GM12875 (cell line): ENCODE results near the gene KIAA0232.

Experiments used
- H3K4me3 ChIP-seq: one replicate; pipeline ENCODE4 v1.5.1; 2011; ENCODE audit warnings: low read depth, low read length, control low read depth
- TF ChIP-seq, protein P1 (sequence below): IDR thresholded peaks from 2 replicates; pipeline ENCODE4 v1.5.1; 2011; ENCODE audit warnings: low read depth, mild to moderate bottlenecking, control low read depth, inconsistent platforms, low read length, moderate library complexity, borderline replicate concordance; ENCODE audit not compliant: insufficient read depth

KIAA0232 gene

DNA sequence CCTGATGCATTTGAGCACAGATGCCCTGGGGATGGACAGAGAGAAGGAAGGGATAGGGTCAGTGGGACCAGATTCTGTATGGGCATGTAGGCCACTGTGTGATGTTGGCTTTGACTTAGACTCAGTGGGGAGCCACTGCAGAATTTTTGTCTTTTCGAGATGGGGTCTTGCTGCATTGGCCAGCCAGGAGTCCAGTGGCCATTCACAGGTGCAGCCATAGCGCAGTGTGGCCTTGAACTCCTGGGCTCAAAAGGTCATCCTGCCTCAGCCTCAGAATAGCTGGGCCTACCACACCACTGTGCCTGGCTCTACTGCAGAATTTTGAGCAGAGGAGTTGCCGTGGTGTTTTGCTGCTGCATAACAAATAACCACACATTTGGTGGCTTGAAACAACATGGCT, 149.9 kb downstream of the KIAA0232 start:
- TF ChIP-seq, protein P1, sequence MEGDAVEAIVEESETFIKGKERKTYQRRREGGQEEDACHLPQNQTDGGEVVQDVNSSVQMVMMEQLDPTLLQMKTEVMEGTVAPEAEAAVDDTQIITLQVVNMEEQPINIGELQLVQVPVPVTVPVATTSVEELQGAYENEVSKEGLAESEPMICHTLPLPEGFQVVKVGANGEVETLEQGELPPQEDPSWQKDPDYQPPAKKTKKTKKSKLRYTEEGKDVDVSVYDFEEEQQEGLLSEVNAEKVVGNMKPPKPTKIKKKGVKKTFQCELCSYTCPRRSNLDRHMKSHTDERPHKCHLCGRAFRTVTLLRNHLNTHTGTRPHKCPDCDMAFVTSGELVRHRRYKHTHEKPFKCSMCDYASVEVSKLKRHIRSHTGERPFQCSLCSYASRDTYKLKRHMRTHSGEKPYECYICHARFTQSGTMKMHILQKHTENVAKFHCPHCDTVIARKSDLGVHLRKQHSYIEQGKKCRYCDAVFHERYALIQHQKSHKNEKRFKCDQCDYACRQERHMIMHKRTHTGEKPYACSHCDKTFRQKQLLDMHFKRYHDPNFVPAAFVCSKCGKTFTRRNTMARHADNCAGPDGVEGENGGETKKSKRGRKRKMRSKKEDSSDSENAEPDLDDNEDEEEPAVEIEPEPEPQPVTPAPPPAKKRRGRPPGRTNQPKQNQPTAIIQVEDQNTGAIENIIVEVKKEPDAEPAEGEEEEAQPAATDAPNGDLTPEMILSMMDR, result no peak
- no peak overlapping the region for H3K4me3 ChIP-seq

DNA sequence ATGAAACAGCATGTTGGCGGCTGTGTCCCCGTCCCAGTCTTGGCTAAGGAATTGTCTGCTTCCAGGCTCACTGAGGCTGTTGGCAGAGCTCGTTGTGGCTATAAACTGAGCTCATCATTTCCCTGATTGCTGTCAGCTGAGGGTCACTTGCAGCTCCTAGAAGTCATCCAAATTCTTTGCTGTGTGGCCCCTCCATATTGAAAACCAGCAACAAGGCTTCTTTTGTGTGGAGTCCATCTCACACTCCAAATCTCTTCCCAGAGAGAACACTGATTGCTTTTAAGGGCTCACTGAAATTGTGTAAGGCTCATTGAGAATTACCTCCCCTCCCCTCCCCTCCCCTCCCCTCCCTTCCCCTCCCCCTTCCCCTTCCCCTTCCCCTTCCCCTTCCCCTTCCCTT, 150.4 kb downstream of the KIAA0232 start:
- no peak overlapping the region for H3K4me3 ChIP-seq
- TF ChIP-seq, protein P1, result no peak
